HG02588 (cell line): Measurements from ENCODE around the gene PTGR2.
"Not testable (repeated sequence)": the region's sequence is repeated elsewhere in the genome, so short reads cannot be mapped to it uniquely, and the experiment has no call there.

Experiments used
- ATAC-seq: cut with Tn5 transposase; IDR thresholded peaks from one replicate; pipeline ENCODE4 v1.9.1; 2021; ENCODE audit warnings: mild to moderate bottlenecking, moderate library complexity; ENCODE audit not compliant: unreplicated experiment

PTGR2 gene

GRCh38 chr14:73829526-73830431 lies 21.9 kb upstream of the PTGR2 start:
- no peak for ATAC-seq

GRCh38 chr14:73833034-73833433 lies 18.6 kb upstream of the PTGR2 start:
- ATAC-seq = no peak

GRCh38 chr14:73833530-73834260 lies 17.9 kb upstream of the PTGR2 start:
- no peak for ATAC-seq

GRCh38 chr14:73834261-73834625 lies 17.4 kb upstream of the PTGR2 start:
- no peak for ATAC-seq

GRCh38 chr14:73838293-73839034 lies 13.2 kb upstream of the PTGR2 start:
- not testable (repeated sequence) for ATAC-seq

- no peak for ATAC-seq
These were observed 9.4 kb upstream of the PTGR2 start for GRCh38 chr14:73842201-73842600.

GRCh38 chr14:73842851-73843250 lies 8.8 kb upstream of the PTGR2 start:
- no peak for ATAC-seq

- ATAC-seq = no peak
These were observed 8.3 kb upstream of the PTGR2 start for GRCh38 chr14:73843296-73843695.

GRCh38 chr14:73846947-73847346 lies 4.7 kb upstream of the PTGR2 start:
- ATAC-seq = no peak

- ATAC-seq = no peak
These were observed 631 bp upstream of the PTGR2 start for GRCh38 chr14:73851000-73851399.

- no peak for ATAC-seq
These were observed 7.5 kb downstream of the PTGR2 start for GRCh38 chr14:73859145-73859544.

GRCh38 chr14:73861073-73861472 lies 9.4 kb downstream of the PTGR2 start:
- ATAC-seq = no peak

- ATAC-seq = no peak
These were observed 10.8 kb downstream of the PTGR2 start for GRCh38 chr14:73862480-73862879.

- ATAC-seq = no peak
These were observed 11.6 kb downstream of the PTGR2 start for GRCh38 chr14:73863209-73863608.

GRCh38 chr14:73865534-73866113 lies 14.0 kb downstream of the PTGR2 start:
- no peak for ATAC-seq

- not testable (repeated sequence) for ATAC-seq
These were observed 18.1 kb downstream of the PTGR2 start for GRCh38 chr14:73869754-73870153.

GRCh38 chr14:73870525-73871235 lies 19.0 kb downstream of the PTGR2 start:
- ATAC-seq = no peak

- ATAC-seq = no peak
These were observed 22.0 kb downstream of the PTGR2 start for GRCh38 chr14:73873660-73874059.

GRCh38 chr14:73877790-73878189 lies 26.2 kb downstream of the PTGR2 start:
- ATAC-seq = no peak

- no peak for ATAC-seq
These were observed 26.8 kb downstream of the PTGR2 start for GRCh38 chr14:73878436-73878835.
